BE2C (cell line): ENCODE measurements around the gene ZBED6.

Source experiments
- DNase-seq: peaks from one replicate; pipeline ENCODE4 v3.0.0-alpha.2; 2020
- H3K27me3 ChIP-seq: fragments of 250-450 bp; sonication (Bioruptor Pico); 2 replicates; pipeline ENCODE4 v1.5.1; 2020; ENCODE audit warnings: mild to moderate bottlenecking
- H3K36me3 ChIP-seq: fragments of 250-450 bp; sonication (Bioruptor Pico); 2 replicates; pipeline ENCODE4 v1.5.1; 2020; ENCODE audit warnings: mild to moderate bottlenecking
- H3K4me1 ChIP-seq: fragments of 250-450 bp; sonication (Bioruptor Pico); 2 replicates; pipeline ENCODE4 v1.5.1; 2020
- H3K4me3 ChIP-seq: 2 replicates; pipeline ENCODE4 v1.5.1; 2011; ENCODE audit warnings: low read depth, low read length
- H3K9me3 ChIP-seq: fragments of 250-450 bp; sonication (Bioruptor Pico); 2 replicates; pipeline ENCODE4 v1.5.1; 2020
- TF ChIP-seq, protein P1 (sequence below): IDR thresholded peaks from 2 replicates; pipeline ENCODE4 v1.5.1; 2012; ENCODE audit warnings: mild to moderate bottlenecking, low read depth, low read length

Gene ZBED6

GRCh38 chr1:203768256-203768655 lies 27.2 kb upstream of the ZBED6 start:
- H3K4me3 ChIP-seq, result no peak overlapping the region
- H3K9me3 ChIP-seq, result no peaks in the 10 kb centered on the region
- no peak for DNase-seq
- no peaks in the 10 kb centered on the region for H3K27me3 ChIP-seq
- H3K36me3 ChIP-seq, result no peaks in the 10 kb centered on the region
- TF ChIP-seq, protein P1, sequence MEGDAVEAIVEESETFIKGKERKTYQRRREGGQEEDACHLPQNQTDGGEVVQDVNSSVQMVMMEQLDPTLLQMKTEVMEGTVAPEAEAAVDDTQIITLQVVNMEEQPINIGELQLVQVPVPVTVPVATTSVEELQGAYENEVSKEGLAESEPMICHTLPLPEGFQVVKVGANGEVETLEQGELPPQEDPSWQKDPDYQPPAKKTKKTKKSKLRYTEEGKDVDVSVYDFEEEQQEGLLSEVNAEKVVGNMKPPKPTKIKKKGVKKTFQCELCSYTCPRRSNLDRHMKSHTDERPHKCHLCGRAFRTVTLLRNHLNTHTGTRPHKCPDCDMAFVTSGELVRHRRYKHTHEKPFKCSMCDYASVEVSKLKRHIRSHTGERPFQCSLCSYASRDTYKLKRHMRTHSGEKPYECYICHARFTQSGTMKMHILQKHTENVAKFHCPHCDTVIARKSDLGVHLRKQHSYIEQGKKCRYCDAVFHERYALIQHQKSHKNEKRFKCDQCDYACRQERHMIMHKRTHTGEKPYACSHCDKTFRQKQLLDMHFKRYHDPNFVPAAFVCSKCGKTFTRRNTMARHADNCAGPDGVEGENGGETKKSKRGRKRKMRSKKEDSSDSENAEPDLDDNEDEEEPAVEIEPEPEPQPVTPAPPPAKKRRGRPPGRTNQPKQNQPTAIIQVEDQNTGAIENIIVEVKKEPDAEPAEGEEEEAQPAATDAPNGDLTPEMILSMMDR, result no peak
- no peaks in the 10 kb centered on the region for H3K4me1 ChIP-seq

GRCh38 chr1:203769505-203770343 lies 25.7 kb upstream of the ZBED6 start:
- TF ChIP-seq, protein P1, result no peak
- DNase-seq, result peak; percentile 39
- Histone ChIP-seq H3K9me3 (no peaks in the 10 kb centered on the region), H3K4me3 (no peak overlapping the region), H3K4me1 (no peaks in the 10 kb centered on the region), H3K27me3 (no peaks in the 10 kb centered on the region), H3K36me3 (no peaks in the 10 kb centered on the region)

DNA sequence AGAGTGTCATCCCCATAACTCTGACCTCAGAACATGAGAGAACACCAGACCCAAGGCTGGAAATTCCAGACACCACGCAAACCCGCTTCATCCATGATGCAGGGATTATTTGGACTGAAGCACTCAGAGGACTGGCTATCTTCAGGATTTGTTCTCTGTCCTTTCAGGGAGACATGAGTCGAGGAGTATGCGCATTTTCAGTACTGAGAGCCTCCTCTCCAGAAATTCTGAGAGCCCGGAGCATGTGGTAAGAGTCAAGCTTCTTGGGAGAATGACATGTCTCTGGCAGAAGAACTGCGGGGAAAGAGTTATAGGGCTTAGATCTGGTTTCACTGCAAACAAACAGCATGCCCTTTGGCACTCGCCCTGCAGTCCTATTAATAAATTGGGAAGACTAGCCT lies 23.5 kb upstream of the ZBED6 start:
- Histone ChIP-seq H3K4me3 (no peak overlapping the region), H3K27me3 (no peaks in the 10 kb centered on the region), H3K9me3 (no peaks in the 10 kb centered on the region), H3K36me3 (no peaks in the 10 kb centered on the region), H3K4me1 (no peaks in the 10 kb centered on the region)
- no peak for DNase-seq
- TF ChIP-seq, protein P1, result no peak

GRCh38 chr1:203772836-203773235 lies 22.6 kb upstream of the ZBED6 start:
- Histone ChIP-seq H3K4me1 (no peaks in the 10 kb centered on the region), H3K36me3 (no peaks in the 10 kb centered on the region), H3K4me3 (no peak overlapping the region), H3K27me3 (no peaks in the 10 kb centered on the region), H3K9me3 (no peaks in the 10 kb centered on the region)
- TF ChIP-seq, protein P1, result no peak
- no peak for DNase-seq

DNA sequence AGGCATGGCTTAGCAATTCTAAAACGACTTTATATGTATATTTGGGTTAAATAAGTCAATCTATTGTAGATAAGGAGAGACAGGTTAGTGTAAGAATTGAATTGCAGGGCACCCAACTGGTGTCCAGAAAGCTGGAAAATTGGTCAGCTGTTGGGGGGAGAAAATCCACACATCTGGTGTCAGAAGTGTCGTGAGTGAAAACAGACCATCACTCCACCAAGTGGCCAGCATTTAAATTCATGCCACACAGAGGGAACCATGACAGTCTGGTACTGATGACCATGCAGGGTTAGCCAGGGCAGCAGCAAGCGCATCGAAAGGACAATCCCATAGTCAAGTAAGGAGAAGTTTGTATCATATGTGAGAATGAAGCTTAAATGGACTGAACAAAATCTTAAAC lies 18.8 kb upstream of the ZBED6 start:
- no peak overlapping the region for H3K4me3 ChIP-seq
- TF ChIP-seq, protein P1, result peak; percentile 35
- no peaks in the 10 kb centered on the region for H3K4me1 ChIP-seq
- no peak for DNase-seq
- H3K36me3 ChIP-seq, result no peaks in the 10 kb centered on the region
- H3K9me3 ChIP-seq, result no peaks in the 10 kb centered on the region
- no peaks in the 10 kb centered on the region for H3K27me3 ChIP-seq

- H3K4me3 ChIP-seq, result no peak overlapping the region
- H3K36me3 ChIP-seq, result no peaks in the 10 kb centered on the region
- H3K27me3 ChIP-seq, result no peaks in the 10 kb centered on the region
- H3K4me1 ChIP-seq, result no peaks in the 10 kb centered on the region
- TF ChIP-seq, protein P1, result no peak
- no peaks in the 10 kb centered on the region for H3K9me3 ChIP-seq
- no peak for DNase-seq
Observed at GRCh38 chr1:203777596-203777995, 17.8 kb upstream of the ZBED6 start.
